Measurements from ENCODE around the gene UST.
"Not testable (repeated sequence)": the region's sequence is repeated elsewhere in the genome, so short reads cannot be mapped to it uniquely, and the experiment has no call there.

The UST gene

GRCh38 chr6:148736774-148737412, 9.9 kb upstream of the UST start:
- no peak for DNase-seq

GRCh38 chr6:148737806-148738205, 9.0 kb upstream of the UST start:
- no peak for DNase-seq

- peak; percentile 32 for DNase-seq
These were observed 7.6 kb upstream of the UST start for GRCh38 chr6:148738946-148739821.

- DNase-seq, result no peak
These were observed 7.1 kb upstream of the UST start for GRCh38 chr6:148739822-148740128.

- no peak for DNase-seq
These were observed 3.4 kb upstream of the UST start for GRCh38 chr6:148743476-148743875.

- DNase-seq, result no peak
These were observed 904 bp upstream of the UST start for GRCh38 chr6:148745926-148746325.

- peak; percentile 29 for DNase-seq
These were observed 278 bp downstream of the UST start for GRCh38 chr6:148747145-148747470.

- DNase-seq, result peak; percentile 41
These were observed 788 bp downstream of the UST start for GRCh38 chr6:148747471-148748165.

- DNase-seq, result no peak
These were observed 2.8 kb downstream of the UST start for GRCh38 chr6:148749674-148750073.

- DNase-seq, result no peak
These were observed 4.3 kb downstream of the UST start for GRCh38 chr6:148750838-148751792.

- DNase-seq, result no peak
These were observed 5.0 kb downstream of the UST start for GRCh38 chr6:148751793-148752170.

- DNase-seq, result not testable (repeated sequence)
These were observed 8.5 kb downstream of the UST start for GRCh38 chr6:148755379-148755778.

- no peak for DNase-seq
These were observed 11.2 kb downstream of the UST start for GRCh38 chr6:148757944-148758480.

- peak; percentile 81 for DNase-seq
These were observed 11.7 kb downstream of the UST start for GRCh38 chr6:148758492-148758891.

GRCh38 chr6:148760258-148760534, 13.4 kb downstream of the UST start:
- no peak for DNase-seq

GRCh38 chr6:148760568-148761526, 14.0 kb downstream of the UST start:
- DNase-seq, result no peak

- DNase-seq, result peak; percentile 41
These were observed 14.7 kb downstream of the UST start for GRCh38 chr6:148761527-148762011.

- DNase-seq, result no peak
These were observed 15.4 kb downstream of the UST start for GRCh38 chr6:148762231-148762630.

GRCh38 chr6:148764259-148765020, 17.6 kb downstream of the UST start:
- peak; percentile 37 for DNase-seq

GRCh38 chr6:148765898-148766808, 19.3 kb downstream of the UST start:
- DNase-seq, result no peak

Data from hematopoietic multipotent progenitor cell treated with erythropoietin and hydrocortisone succinate and interleukin-3 and kit ligand, for 4 days (in vitro differentiated cells).